Measurements from ENCODE around the gene ACAN.

ACAN gene

GRCh38 chr15:88842156-88842555, 38.9 kb downstream of the ACAN start:
- Histone ChIP-seq H3K79me2 (ENCODE audit: control insufficient read depth, insufficient read depth, low read length, unreplicated experiment) (no peaks in the 10 kb centered on the region), H2AFZ (ENCODE audit: low read length, unreplicated experiment) (no peak overlapping the region), H3K27me3 (ENCODE audit: insufficient read depth, low read length) (0 out of 2 replicates have a peak, but pooled peaks cover 3% of the 10 kb centered on the region), H3K36me3 (ENCODE audit: insufficient read depth, low read length) (no peaks in the 10 kb centered on the region), H3K4me1 (ENCODE audit: control insufficient read depth, insufficient read depth, low read length, unreplicated experiment) (no peaks in the 10 kb centered on the region), H3K27ac (ENCODE audit: low read depth, low read length) (no peak overlapping the region), H3K4me3 (ENCODE audit: low read depth, low read length) (no peak overlapping the region)

GRCh38 chr15:88843334-88843733, 40.1 kb downstream of the ACAN start:
- H3K4me1 ChIP-seq (ENCODE audit: control insufficient read depth, insufficient read depth, low read length, unreplicated experiment) = no peaks in the 10 kb centered on the region
- H3K4me3 ChIP-seq (ENCODE audit: low read depth, low read length) = no peak overlapping the region
- H3K36me3 ChIP-seq (ENCODE audit: insufficient read depth, low read length) = no peaks in the 10 kb centered on the region
- no peak overlapping the region for H3K27ac ChIP-seq (ENCODE audit: low read depth, low read length)
- no peak overlapping the region for H2AFZ ChIP-seq (ENCODE audit: low read length, unreplicated experiment)
- no peaks in the 10 kb centered on the region for H3K79me2 ChIP-seq (ENCODE audit: control insufficient read depth, insufficient read depth, low read length, unreplicated experiment)
- H3K27me3 ChIP-seq (ENCODE audit: insufficient read depth, low read length) = 0 out of 2 replicates have a peak, but pooled peaks cover 3% of the 10 kb centered on the region

GRCh38 chr15:88844749-88845386, 41.6 kb downstream of the ACAN start:
- Histone ChIP-seq H3K79me2 (ENCODE audit: control insufficient read depth, insufficient read depth, low read length, unreplicated experiment) (no peaks in the 10 kb centered on the region), H3K4me3 (ENCODE audit: low read depth, low read length) (no peak overlapping the region), H2AFZ (ENCODE audit: low read length, unreplicated experiment) (no peak overlapping the region), H3K36me3 (ENCODE audit: insufficient read depth, low read length) (no peaks in the 10 kb centered on the region), H3K27ac (ENCODE audit: low read depth, low read length) (no peak overlapping the region), H3K4me1 (ENCODE audit: control insufficient read depth, insufficient read depth, low read length, unreplicated experiment) (no peaks in the 10 kb centered on the region), H3K27me3 (ENCODE audit: insufficient read depth, low read length) (0 out of 2 replicates have a peak, but pooled peaks cover 3% of the 10 kb centered on the region)

- no peaks in the 10 kb centered on the region for H3K36me3 ChIP-seq (ENCODE audit: insufficient read depth, low read length)
- H3K79me2 ChIP-seq (ENCODE audit: control insufficient read depth, insufficient read depth, low read length, unreplicated experiment) = no peaks in the 10 kb centered on the region
- no peak overlapping the region for H3K4me3 ChIP-seq (ENCODE audit: low read depth, low read length)
- no peak overlapping the region for H2AFZ ChIP-seq (ENCODE audit: low read length, unreplicated experiment)
- no peak overlapping the region for H3K27ac ChIP-seq (ENCODE audit: low read depth, low read length)
- 0 out of 2 replicates have a peak, but pooled peaks cover 3% of the 10 kb centered on the region for H3K27me3 ChIP-seq (ENCODE audit: insufficient read depth, low read length)
- no peaks in the 10 kb centered on the region for H3K4me1 ChIP-seq (ENCODE audit: control insufficient read depth, insufficient read depth, low read length, unreplicated experiment)
Measured at GRCh38 chr15:88845616-88846015, 42.4 kb downstream of the ACAN start.

- no peaks in the 10 kb centered on the region for H3K79me2 ChIP-seq (ENCODE audit: control insufficient read depth, insufficient read depth, low read length, unreplicated experiment)
- no peak overlapping the region for H2AFZ ChIP-seq (ENCODE audit: low read length, unreplicated experiment)
- H3K27ac ChIP-seq (ENCODE audit: low read depth, low read length) = no peak overlapping the region
- no peaks in the 10 kb centered on the region for H3K36me3 ChIP-seq (ENCODE audit: insufficient read depth, low read length)
- H3K27me3 ChIP-seq (ENCODE audit: insufficient read depth, low read length) = peaks cover 15% of the 10 kb centered on the region
- H3K4me3 ChIP-seq (ENCODE audit: low read depth, low read length) = no peak overlapping the region
- H3K4me1 ChIP-seq (ENCODE audit: control insufficient read depth, insufficient read depth, low read length, unreplicated experiment) = no peaks in the 10 kb centered on the region
Measured at GRCh38 chr15:88847144-88847543, 43.9 kb downstream of the ACAN start.

GRCh38 chr15:88848203-88848602, 45.0 kb downstream of the ACAN start:
- Histone ChIP-seq H3K79me2 (ENCODE audit: control insufficient read depth, insufficient read depth, low read length, unreplicated experiment) (no peaks in the 10 kb centered on the region), H2AFZ (ENCODE audit: low read length, unreplicated experiment) (no peak overlapping the region), H3K27me3 (ENCODE audit: insufficient read depth, low read length) (peaks cover 22% of the 10 kb centered on the region), H3K4me3 (ENCODE audit: low read depth, low read length) (no peak overlapping the region), H3K36me3 (ENCODE audit: insufficient read depth, low read length) (no peaks in the 10 kb centered on the region), H3K4me1 (ENCODE audit: control insufficient read depth, insufficient read depth, low read length, unreplicated experiment) (no peaks in the 10 kb centered on the region), H3K27ac (ENCODE audit: low read depth, low read length) (no peak overlapping the region)

GRCh38 chr15:88849376-88850072, 46.3 kb downstream of the ACAN start:
- H3K27me3 ChIP-seq (ENCODE audit: insufficient read depth, low read length) = peaks cover 30% of the 10 kb centered on the region
- H3K36me3 ChIP-seq (ENCODE audit: insufficient read depth, low read length) = no peaks in the 10 kb centered on the region

GRCh38 chr15:88852476-88852875, 49.2 kb downstream of the ACAN start:
- no peak overlapping the region for H2AFZ ChIP-seq (ENCODE audit: low read length, unreplicated experiment)
- H3K27me3 ChIP-seq (ENCODE audit: insufficient read depth, low read length) = peaks cover 46% of the 10 kb centered on the region
- H3K4me3 ChIP-seq (ENCODE audit: low read depth, low read length) = no peak overlapping the region
- no peaks in the 10 kb centered on the region for H3K36me3 ChIP-seq (ENCODE audit: insufficient read depth, low read length)
- H3K27ac ChIP-seq (ENCODE audit: low read depth, low read length) = no peak overlapping the region
- no peaks in the 10 kb centered on the region for H3K4me1 ChIP-seq (ENCODE audit: control insufficient read depth, insufficient read depth, low read length, unreplicated experiment)
- no peaks in the 10 kb centered on the region for H3K79me2 ChIP-seq (ENCODE audit: control insufficient read depth, insufficient read depth, low read length, unreplicated experiment)

More at GRCh38 chr15:88849376-88850072, 46.3 kb downstream of the ACAN start:
- H3K4me1 ChIP-seq (ENCODE audit: control insufficient read depth, insufficient read depth, low read length, unreplicated experiment) = no peaks in the 10 kb centered on the region
- H3K4me3 ChIP-seq (ENCODE audit: low read depth, low read length) = no peak overlapping the region
- no peak overlapping the region for H3K27ac ChIP-seq (ENCODE audit: low read depth, low read length)
- no peaks in the 10 kb centered on the region for H3K79me2 ChIP-seq (ENCODE audit: control insufficient read depth, insufficient read depth, low read length, unreplicated experiment)
- H2AFZ ChIP-seq (ENCODE audit: low read length, unreplicated experiment) = no peak overlapping the region

GRCh38 chr15:88858934-88859333, 55.7 kb downstream of the ACAN start:
- Histone ChIP-seq H2AFZ (ENCODE audit: low read length, unreplicated experiment) (no peak overlapping the region), H3K36me3 (ENCODE audit: insufficient read depth, low read length) (no peaks in the 10 kb centered on the region), H3K79me2 (ENCODE audit: control insufficient read depth, insufficient read depth, low read length, unreplicated experiment) (no peaks in the 10 kb centered on the region), H3K4me1 (ENCODE audit: control insufficient read depth, insufficient read depth, low read length, unreplicated experiment) (no peaks in the 10 kb centered on the region), H3K4me3 (ENCODE audit: low read depth, low read length) (no peak overlapping the region), H3K27ac (ENCODE audit: low read depth, low read length) (no peak overlapping the region), H3K27me3 (ENCODE audit: insufficient read depth, low read length) (peaks cover 68% of the 10 kb centered on the region)

- Histone ChIP-seq H3K27me3 (ENCODE audit: insufficient read depth, low read length) (peaks cover 62% of the 10 kb centered on the region), H2AFZ (ENCODE audit: low read length, unreplicated experiment) (no peak overlapping the region), H3K36me3 (ENCODE audit: insufficient read depth, low read length) (no peaks in the 10 kb centered on the region), H3K4me3 (ENCODE audit: low read depth, low read length) (no peak overlapping the region), H3K4me1 (ENCODE audit: control insufficient read depth, insufficient read depth, low read length, unreplicated experiment) (no peaks in the 10 kb centered on the region), H3K79me2 (ENCODE audit: control insufficient read depth, insufficient read depth, low read length, unreplicated experiment) (no peaks in the 10 kb centered on the region), H3K27ac (ENCODE audit: low read depth, low read length) (no peak overlapping the region)
Measured at GRCh38 chr15:88859550-88859949, 56.3 kb downstream of the ACAN start.

- Histone ChIP-seq H3K79me2 (ENCODE audit: control insufficient read depth, insufficient read depth, low read length, unreplicated experiment) (no peaks in the 10 kb centered on the region), H3K27me3 (ENCODE audit: insufficient read depth, low read length) (peaks cover 56% of the 10 kb centered on the region), H3K27ac (ENCODE audit: low read depth, low read length) (no peak overlapping the region), H2AFZ (ENCODE audit: low read length, unreplicated experiment) (no peak overlapping the region), H3K36me3 (ENCODE audit: insufficient read depth, low read length) (no peaks in the 10 kb centered on the region), H3K4me1 (ENCODE audit: control insufficient read depth, insufficient read depth, low read length, unreplicated experiment) (no peaks in the 10 kb centered on the region), H3K4me3 (ENCODE audit: low read depth, low read length) (no peak overlapping the region)
Measured at GRCh38 chr15:88860212-88860611, 57.0 kb downstream of the ACAN start.

All from ACC112 (cell line).